NCI-H774 (cell line): ENCODE data around the gene OR6K2.
"Not testable (repeated sequence)": the region's sequence is repeated elsewhere in the genome, so short reads cannot be mapped to it uniquely, and the experiment has no call there.

ENCODE experiments used
- DNase-seq: peaks from one replicate; lab custom pipeline; 2025; lab: John Stamatoyannopoulos, UW

Gene OR6K2, protein sequence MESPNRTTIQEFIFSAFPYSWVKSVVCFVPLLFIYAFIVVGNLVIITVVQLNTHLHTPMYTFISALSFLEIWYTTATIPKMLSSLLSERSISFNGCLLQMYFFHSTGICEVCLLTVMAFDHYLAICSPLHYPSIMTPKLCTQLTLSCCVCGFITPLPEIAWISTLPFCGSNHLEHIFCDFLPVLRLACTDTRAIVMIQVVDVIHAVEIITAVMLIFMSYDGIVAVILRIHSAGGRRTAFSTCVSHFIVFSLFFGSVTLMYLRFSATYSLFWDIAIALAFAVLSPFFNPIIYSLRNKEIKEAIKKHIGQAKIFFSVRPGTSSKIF

GRCh38 chr1:158700552-158700951, at the start of gene OR6K2:
TSS of gene OR6K2 (minus strand) at chr1:158700652. CDS start at chr1:158700652, 0 bp downstream.
- no peak for DNase-seq

DNA sequence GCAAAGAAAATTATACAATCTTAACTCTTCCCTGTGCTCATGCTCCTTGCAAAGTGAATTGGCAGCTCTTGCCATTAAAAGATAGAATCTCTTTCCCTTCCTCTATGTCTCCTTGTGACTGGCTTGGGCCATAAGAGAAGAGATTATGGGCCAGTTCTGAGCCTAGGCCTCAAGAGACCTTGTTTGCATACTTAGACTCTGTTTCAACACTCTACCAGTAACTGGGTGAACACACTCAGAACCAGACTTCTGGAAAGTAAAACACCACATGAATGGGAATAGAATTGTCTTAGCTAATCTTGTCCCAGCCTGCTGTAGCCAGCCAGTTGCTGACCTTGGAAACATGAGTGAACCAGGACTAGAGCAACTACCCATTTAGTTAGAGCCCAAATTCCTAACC, 35.4 kb upstream of the OR6K2 start:
- no peak for DNase-seq

DNA sequence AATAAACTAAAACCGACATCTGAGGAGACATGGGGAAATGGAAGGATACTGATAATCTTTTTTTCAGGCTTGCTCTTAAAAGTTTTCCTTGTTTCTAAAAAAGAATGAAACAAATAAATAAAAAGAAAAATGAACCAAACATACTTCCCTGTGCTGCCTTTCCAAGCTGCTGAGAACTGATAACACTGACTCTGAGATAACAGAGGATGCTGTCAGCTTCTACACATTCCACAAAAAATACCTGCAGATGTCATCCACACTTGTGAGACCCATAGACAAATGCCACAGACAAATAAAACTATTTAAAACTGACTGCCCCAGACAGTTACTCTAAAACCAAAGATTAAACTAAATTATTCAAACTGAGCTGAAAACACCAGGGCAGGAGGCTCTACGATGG, 32.1 kb upstream of the OR6K2 start:
- DNase-seq, result no peak

GRCh38 chr1:158731707-158732106, 31.3 kb upstream of the OR6K2 start:
- DNase-seq, result no peak

DNA sequence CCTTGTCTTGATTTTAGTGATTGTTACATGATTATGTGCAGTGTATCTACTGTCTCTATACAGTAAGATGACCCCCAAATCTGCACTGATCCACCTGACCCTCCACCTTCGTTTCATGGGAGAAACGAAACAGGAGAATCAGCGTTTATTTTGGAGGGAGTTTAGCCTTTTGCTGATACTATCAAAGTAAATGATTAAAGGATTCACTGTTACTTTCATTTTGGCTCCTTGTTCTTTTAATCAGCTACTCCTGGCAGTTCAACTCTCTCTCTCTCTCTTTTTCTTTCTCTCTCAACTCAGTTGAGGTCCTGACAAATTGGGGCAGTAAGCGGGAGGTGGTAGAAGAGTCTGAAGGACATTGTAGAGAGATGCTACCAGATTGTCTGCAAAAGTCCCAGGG, 30.0 kb upstream of the OR6K2 start:
- DNase-seq, result no peak

GRCh38 chr1:158728510-158729225, 28.2 kb upstream of the OR6K2 start:
- DNase-seq, result no peak

DNA sequence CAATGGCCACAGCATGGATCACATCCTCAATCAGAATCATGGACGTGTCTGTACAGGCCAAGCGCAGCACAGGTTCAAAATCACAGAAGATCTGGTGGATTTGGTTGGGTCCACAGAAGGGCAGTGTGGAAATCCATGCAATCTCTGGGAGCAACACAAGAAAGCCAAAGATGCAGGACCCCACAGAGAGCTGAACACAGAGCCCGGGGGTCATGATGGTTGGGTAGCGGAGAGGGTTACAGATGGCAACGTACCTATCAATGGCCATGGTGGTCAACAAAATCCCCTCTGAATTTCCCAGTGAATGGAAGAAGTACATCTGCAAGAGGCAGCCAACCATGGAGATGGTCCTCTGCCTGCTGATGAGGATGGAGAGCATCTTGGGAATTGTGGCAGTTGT, 24.0 kb upstream of the OR6K2 start:
- no peak for DNase-seq

GRCh38 chr1:158720620-158721019, 20.2 kb upstream of the OR6K2 start, which contains the start of gene OR6K3:
TSS of gene OR6K3 (minus strand) at chr1:158720720. CDS start at chr1:158718115, 2,605 bp downstream.
- no peak for DNase-seq

DNA sequence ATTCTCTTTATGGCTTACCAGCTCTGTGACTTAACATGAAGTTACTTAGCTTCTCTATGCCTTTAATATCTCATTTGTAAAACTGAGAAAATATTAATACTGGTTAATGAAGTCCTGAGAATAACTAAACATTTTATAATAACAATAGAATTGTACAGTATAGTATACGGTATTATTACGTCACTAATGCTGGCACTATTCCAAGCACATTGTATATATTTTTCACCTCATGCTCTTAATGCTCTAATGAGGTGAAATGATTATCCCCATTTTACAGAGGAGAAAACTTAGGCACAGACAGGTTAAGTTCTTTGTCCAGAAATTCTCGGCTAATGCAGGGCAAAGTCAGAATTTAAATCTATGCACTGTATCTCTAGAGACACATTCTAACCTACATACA, 19.2 kb upstream of the OR6K2 start:
- DNase-seq, result no peak

- no peak for DNase-seq
Observed at GRCh38 chr1:158717344-158717743, 16.9 kb upstream of the OR6K2 start.

DNA sequence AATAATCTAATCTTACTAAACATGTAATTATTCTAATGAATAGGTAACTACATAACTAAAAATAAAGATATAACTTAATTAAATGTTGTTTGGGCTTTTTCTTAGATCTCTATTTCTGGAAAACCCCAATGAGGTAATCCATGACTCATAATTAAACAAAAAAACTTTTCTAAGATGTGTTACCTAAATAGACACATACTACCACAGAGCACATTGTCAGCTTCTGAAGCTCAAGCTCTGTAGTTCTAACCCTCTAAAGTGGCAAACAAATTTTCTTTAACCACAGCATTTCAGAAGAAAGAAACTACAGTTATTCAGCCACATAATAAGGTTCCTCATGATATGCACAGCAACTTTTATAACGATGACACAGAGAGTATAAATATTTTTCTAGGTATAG, 15.9 kb upstream of the OR6K2 start:
- no peak for DNase-seq

DNA sequence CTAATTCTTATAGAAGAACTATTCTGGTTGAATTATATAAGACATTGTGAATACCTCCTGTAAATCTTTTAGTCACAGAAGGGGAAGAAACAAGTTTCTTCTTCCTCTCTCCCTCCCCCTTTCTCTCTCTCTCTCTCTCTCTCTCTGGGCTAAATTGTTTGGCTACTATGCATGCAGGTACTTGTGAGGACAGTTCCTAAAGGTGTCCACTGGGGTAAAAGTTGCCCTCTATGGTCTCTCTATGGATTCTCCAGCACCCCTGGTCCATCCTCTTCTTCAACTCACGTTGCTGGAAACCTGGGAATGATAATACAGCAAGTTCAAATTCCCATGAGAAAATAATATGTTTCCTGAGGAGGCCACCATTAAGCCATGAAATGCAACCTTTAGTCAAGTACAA, 14.3 kb upstream of the OR6K2 start:
- no peak for DNase-seq

DNA sequence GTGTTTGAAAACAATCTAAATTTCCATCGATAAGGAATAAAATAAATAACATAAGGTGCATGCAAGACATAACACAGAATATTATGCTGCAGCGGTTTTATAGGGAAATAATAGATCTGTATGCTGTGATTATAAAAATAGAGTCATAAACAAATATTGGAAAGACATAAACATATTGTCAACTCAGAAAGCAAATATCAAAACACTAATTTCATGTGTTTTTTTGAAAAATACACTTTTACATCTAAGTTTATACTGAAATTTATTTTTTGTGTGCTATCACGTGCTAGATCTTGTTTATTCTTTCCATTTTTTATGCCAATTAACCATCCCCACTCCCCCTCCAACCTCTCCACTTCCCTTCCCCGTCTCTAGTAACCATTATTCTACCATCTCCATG, 10.6 kb upstream of the OR6K2 start:
- no peak for DNase-seq

GRCh38 chr1:158706096-158706495, 5.6 kb upstream of the OR6K2 start:
- no peak for DNase-seq

DNA sequence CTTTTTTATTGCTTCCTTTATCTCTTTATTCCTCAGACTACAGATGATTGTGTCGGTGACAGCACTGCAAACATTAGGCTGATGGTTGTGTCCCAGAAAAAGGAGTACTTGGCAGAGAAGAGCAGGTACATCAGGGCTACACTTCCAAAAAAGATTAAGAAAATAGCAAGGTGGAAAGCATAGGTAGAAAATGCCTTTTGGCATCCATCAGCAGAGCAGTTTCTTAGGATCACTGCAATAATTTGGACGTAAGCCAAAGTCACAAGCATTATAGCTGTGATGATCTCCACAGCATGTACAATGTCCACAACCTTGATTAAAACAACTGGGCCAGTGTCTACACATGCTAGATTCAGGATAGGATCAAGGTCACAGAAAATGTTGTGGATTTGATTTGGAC, 5.9 kb downstream of the OR6K2 start:
- no peak for DNase-seq

DNA sequence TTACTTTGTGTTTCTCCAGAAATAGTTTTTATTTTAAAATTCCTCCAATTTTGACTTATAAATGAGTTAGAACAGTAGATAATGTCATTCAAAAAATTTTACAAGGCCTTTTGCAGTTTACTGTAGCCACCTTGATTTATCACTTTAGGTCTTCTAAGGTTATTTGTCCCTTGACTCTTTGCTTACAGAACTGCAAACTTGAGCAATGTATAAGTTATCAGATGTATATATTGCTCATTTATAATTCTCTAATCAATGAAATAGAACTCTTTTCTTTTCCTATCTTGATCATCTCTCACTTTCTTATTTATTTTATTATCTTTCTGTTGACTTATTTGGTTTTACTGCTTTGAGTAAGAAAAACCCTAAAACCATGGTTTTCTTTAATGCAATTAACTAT, 8.1 kb downstream of the OR6K2 start:
- no peak for DNase-seq

GRCh38 chr1:158691907-158692306, 8.5 kb downstream of the OR6K2 start:
- DNase-seq, result no peak

- DNase-seq, result not testable (repeated sequence)
Observed at GRCh38 chr1:158691149-158691548, 9.3 kb downstream of the OR6K2 start.

GRCh38 chr1:158689875-158690274, 10.6 kb downstream of the OR6K2 start:
- no peak for DNase-seq

GRCh38 chr1:158689110-158689509, 11.3 kb downstream of the OR6K2 start:
- no peak for DNase-seq

DNA sequence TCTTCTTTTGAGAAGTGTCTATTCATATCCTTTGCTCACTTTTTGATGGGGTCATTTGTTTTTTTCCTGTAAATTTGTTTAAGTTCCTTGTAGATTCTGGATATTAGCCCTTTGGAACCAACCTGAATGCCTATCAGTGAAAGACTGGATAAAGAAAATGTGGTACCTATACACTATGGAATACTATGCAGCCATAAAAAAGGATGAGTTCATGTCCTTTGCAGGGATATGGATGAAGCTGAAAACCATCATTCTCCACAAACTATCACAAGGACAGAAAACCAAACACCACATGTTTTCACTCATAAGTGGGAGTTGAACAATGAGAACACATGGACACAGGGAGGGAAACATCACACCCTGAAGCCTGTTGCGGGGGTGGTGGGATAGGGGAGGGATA, 12.1 kb downstream of the OR6K2 start:
- DNase-seq, result not testable (repeated sequence)

GRCh38 chr1:158687037-158687436, 13.4 kb downstream of the OR6K2 start:
- DNase-seq, result no peak
